Fibroblast of lung (primary cell): ENCODE data around the gene ARFIP2. TPM values are rescaled to one million over a fixed set of nuclear protein-coding genes. Genes with fewer than 3 reads are reported as not detected.

Experiments
- DNase-seq, 2 donors: peaks; one replicate each; pipeline versions ENCODE4 v3.0.0 to v3.0.0-alpha.2; 2010; ENCODE audit warnings: low read depth in 2 of 2
- H2AFZ ChIP-seq: 2 replicates; pipeline ENCODE4 v1.5.1; 2012; ENCODE audit warnings: low read length, control low read depth, inconsistent platforms
- H3K27ac ChIP-seq: 2 replicates; pipeline ENCODE4 v1.5.1; 2011; ENCODE audit warnings: low read length, control low read depth; ENCODE audit not compliant: insufficient read depth
- H3K27me3 ChIP-seq: 2 replicates; pipeline ENCODE4 v1.5.1; 2011; ENCODE audit warnings: mild to moderate bottlenecking, low read length; ENCODE audit not compliant: control insufficient read depth, insufficient read depth
- H3K36me3 ChIP-seq: 2 replicates; pipeline ENCODE4 v1.5.1; 2011; ENCODE audit warnings: low read length; ENCODE audit not compliant: control insufficient read depth, insufficient read depth
- H3K4me1 ChIP-seq: 2 replicates; pipeline ENCODE4 v1.5.1; 2011; ENCODE audit warnings: low read length; ENCODE audit not compliant: control insufficient read depth, insufficient read depth; ENCODE audit errors: extremely low read depth
- H3K4me2 ChIP-seq: 2 replicates; pipeline ENCODE4 v1.5.1; 2011; ENCODE audit warnings: low read length, control low read depth; ENCODE audit not compliant: insufficient read depth; ENCODE audit errors: extremely low read depth
- H3K4me3 ChIP-seq, 4 experiments: fragments of 200-600 bp in 1 of 4; sonication (generic) in 1 of 4; replicated peaks in 1 of 4; 2 replicates each; pipeline ENCODE4 v1.5.1; 2011 to 2016; ENCODE audit warnings: low read length in 4 of 4, low read depth in 3 of 4, mild to moderate bottlenecking in 3 of 4, control low read depth in 2 of 4, inconsistent platforms in 1 of 4, mixed read lengths in 1 of 4; ENCODE audit not compliant: insufficient read depth in 1 of 4; ENCODE audit errors: control extremely low read depth in 1 of 4
- H3K79me2 ChIP-seq: 2 replicates; pipeline ENCODE4 v1.5.1; 2012; ENCODE audit warnings: mild to moderate bottlenecking, low read length, inconsistent platforms; ENCODE audit not compliant: control insufficient read depth, insufficient read depth
- H3K9ac ChIP-seq: 2 replicates; pipeline ENCODE4 v1.5.1; 2011; ENCODE audit warnings: mild to moderate bottlenecking, low read length, control low read depth; ENCODE audit not compliant: insufficient read depth
- H3K9me3 ChIP-seq: 2 replicates; pipeline ENCODE4 v1.5.1; 2012; ENCODE audit warnings: low read depth, low read length; ENCODE audit not compliant: control insufficient read depth, insufficient read depth
- H4K20me1 ChIP-seq: 2 replicates; pipeline ENCODE4 v1.5.1; 2011; ENCODE audit warnings: low read length; ENCODE audit not compliant: control insufficient read depth, insufficient read depth; ENCODE audit errors: extremely low read depth
- CTCF ChIP-seq, 2 donors: IDR thresholded peaks in 1 of 2; conservative IDR thresholded peaks in 1 of 2; 1 replicate in 1 of 2; 2 replicates in 1 of 2; pipeline ENCODE4 v1.5.1; 2011 to 2012; ENCODE audit warnings: low read length in 2 of 2, control low read depth in 1 of 2, inconsistent platforms in 1 of 2, low read depth in 1 of 2, mild to moderate bottlenecking in 1 of 2
- EZH2 ChIP-seq: IDR thresholded peaks from 2 replicates; pipeline ENCODE4 v1.5.1; 2012; ENCODE audit warnings: low read length, control low read depth, mild to moderate bottlenecking; ENCODE audit errors: missing control alignments
- polyA plus RNA-seq, 2 donors: library from polyadenylated mRNA; depleted of rRNA in 1 of 2; stranded (reverse) in 1 of 2; unstranded in 1 of 2; fragments of >200 nt; gene quantifications; 2 replicates each; pipeline ENCODE4 v1.2.1, GENCODE V29; 2011 to 2012; ENCODE audit warnings: missing spikeins in 1 of 2
- total RNA-seq: library from RNA; depleted of rRNA; stranded (reverse); fragments of >200 nt; gene quantifications from 2 replicates; pipeline ENCODE4 v1.2.1, GENCODE V29; 2014

Gene ARFIP2
- total and polyA plus RNA-seq, 2 donors (not counting 1 experiment from before 2014, with no cell fraction given): 47.6 to 75.5 TPM

DNA sequence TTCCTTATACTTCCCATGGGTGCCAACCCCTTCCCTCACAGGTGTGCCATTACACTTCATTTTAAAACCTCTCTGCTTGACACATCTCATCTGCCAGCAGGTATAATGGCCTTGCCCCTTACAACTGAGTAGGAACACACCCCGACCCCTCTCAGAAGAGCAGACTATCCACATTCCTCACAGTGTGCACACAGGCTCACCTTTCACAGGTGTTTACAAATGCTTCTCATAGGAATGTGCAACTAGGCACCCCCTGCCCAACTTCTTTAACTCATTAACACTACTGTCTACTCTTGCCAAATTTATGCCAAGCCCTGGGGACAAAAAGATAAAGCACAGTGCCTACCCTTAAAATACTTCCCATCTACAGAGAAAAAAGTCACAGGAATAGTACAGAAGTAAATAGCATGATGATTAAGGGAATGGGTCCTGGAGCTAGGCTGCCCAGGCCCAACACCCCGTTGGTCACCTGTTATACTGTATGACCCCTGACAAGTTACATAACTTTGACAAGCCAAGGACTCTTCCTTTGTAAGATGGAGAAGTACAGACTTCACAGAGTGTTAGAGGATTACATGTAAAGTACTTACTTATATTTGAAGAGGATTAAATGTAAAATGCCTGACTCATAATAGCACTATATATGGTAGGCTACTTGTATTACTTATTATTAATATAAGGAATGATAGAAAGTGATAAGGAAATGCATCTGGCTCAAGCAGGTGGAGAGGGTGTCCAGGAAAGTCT is 22.6 kb downstream of the ARFIP2 start:
- Histone ChIP-seq H3K9me3 (no peaks in the 10 kb centered on the region), H4K20me1 (no peaks in the 10 kb centered on the region), H3K4me3 (no peak overlapping the region), H3K79me2 (no peaks in the 10 kb centered on the region), H3K4me1 (no peaks in the 10 kb centered on the region), H2AFZ (no peak overlapping the region), H3K27ac (no peak overlapping the region), H3K27me3 (no peaks in the 10 kb centered on the region), H3K4me2 (no peak overlapping the region), H3K36me3 (peaks cover 17% of the 10 kb centered on the region), H3K9ac (no peak overlapping the region)
- no peak for TF ChIP-seq EZH2
- no peak for TF ChIP-seq CTCF (conservative IDR thresholded peaks at IDR 0.05 in 1 of 2, IDR thresholded peaks at IDR 0.05 in 1 of 2; ENCODE audit: low read depth in 1 of 2, low read length in 2 of 2)
- no peak for DNase-seq

DNA sequence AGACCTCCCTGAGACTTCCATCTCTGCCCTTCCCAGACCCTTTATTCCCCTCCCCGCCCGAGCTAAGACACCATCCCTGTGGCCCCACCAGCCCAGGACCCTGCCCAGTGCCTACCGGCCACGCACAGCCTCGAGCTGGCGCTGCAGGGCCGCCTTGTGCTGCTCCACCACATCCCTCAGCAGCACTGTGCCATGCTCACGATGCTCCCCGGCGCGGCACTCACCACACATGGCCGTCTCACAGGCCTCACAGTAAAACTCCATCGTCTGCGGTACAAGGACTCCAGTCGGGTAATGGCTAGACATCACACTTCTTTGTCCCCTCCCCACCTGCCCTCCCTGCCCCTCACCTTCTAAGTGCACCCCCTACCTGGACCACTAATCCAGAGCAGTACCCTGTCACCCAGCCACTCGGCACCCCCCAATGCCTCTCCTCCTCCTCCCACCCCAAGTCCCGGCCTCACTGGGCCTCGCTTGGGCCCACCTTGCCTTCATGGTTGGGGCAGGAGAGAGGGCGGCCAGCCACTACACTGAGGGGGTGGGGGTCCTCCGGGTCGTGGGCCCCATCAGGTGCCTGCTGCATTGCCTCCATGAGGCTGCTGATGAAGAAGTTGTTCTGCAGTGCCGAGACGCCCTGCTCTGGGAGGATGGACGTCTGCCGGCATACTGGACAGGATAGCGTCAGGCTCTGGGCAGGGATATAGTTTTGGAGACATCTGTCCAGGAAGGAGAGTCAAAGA is 23.4 kb downstream of the ARFIP2 start:
- Histone ChIP-seq H3K36me3 (peaks cover 17% of the 10 kb centered on the region), H3K9me3 (no peaks in the 10 kb centered on the region), H3K4me3 (no peak overlapping the region), H2AFZ (no peak overlapping the region), H3K79me2 (no peaks in the 10 kb centered on the region), H4K20me1 (no peaks in the 10 kb centered on the region), H3K27ac (no peak overlapping the region), H3K4me2 (no peak overlapping the region), H3K9ac (no peak overlapping the region), H3K27me3 (no peaks in the 10 kb centered on the region), H3K4me1 (no peaks in the 10 kb centered on the region)
- TF ChIP-seq CTCF (conservative IDR thresholded peaks at IDR 0.05 in 1 of 2, IDR thresholded peaks at IDR 0.05 in 1 of 2; ENCODE audit: low read depth in 1 of 2, low read length in 2 of 2): no peak
- no peak for TF ChIP-seq EZH2
- DNase-seq: no peak

GRCh38 chr11:6456361-6457073 is 24.6 kb downstream of the ARFIP2 start:
- Histone ChIP-seq H3K4me2 (no peak overlapping the region), H3K36me3 (peaks cover 20% of the 10 kb centered on the region), H3K27me3 (no peaks in the 10 kb centered on the region), H3K4me3 (no peak overlapping the region), H4K20me1 (no peaks in the 10 kb centered on the region), H3K9me3 (no peaks in the 10 kb centered on the region), H3K9ac (no peak overlapping the region), H2AFZ (no peak overlapping the region), H3K4me1 (no peaks in the 10 kb centered on the region), H3K79me2 (no peaks in the 10 kb centered on the region), H3K27ac (no peak overlapping the region)
- no peak for DNase-seq
- no peak for TF ChIP-seq EZH2
- TF ChIP-seq CTCF (conservative IDR thresholded peaks at IDR 0.05 in 1 of 2, IDR thresholded peaks at IDR 0.05 in 1 of 2; ENCODE audit: low read depth in 1 of 2, low read length in 2 of 2): no peak
